Neural cell (in vitro differentiated cells): Measurements from ENCODE around the gene NKPD1.

Experiments
- CTCF ChIP-seq: fragments of 450-650 bp; IDR thresholded peaks from 2 replicates; pipeline ENCODE4 v1.5.1; 2014; ENCODE audit warnings: antibody characterized with exemption, mild to moderate bottlenecking, moderate library complexity; ENCODE audit not compliant: poor library complexity, severe bottlenecking
- EP300 ChIP-seq: fragments of 450-650 bp; conservative IDR thresholded peaks from 2 replicates; pipeline ENCODE4 v1.6.1; 2014; ENCODE audit warnings: antibody characterized with exemption, mild to moderate bottlenecking, moderate library complexity; ENCODE audit not compliant: poor library complexity, severe bottlenecking
- EZH2 ChIP-seq: fragments of 200-600, 300-800 bp; shearing (Covaris generic), sonication (generic); IDR thresholded peaks from 2 replicates; pipeline ENCODE4 v1.6.1; 2014; ENCODE audit warnings: antibody characterized with exemption, low read length, borderline replicate concordance, mild to moderate bottlenecking; ENCODE audit not compliant: insufficient read depth, poor library complexity, severe bottlenecking
- MXI1 ChIP-seq: fragments of 450-650 bp; conservative IDR thresholded peaks from 2 replicates; pipeline ENCODE4 v1.6.1; 2014; ENCODE audit warnings: antibody characterized with exemption, mild to moderate bottlenecking; ENCODE audit not compliant: poor library complexity, severe bottlenecking
- POLR2AphosphoS5 ChIP-seq: IDR thresholded peaks from 2 replicates; pipeline ENCODE4 v1.6.1; 2012
- RAD21 ChIP-seq: fragments of 450-650 bp; conservative IDR thresholded peaks from 2 replicates; pipeline ENCODE4 v1.6.1; 2014; ENCODE audit warnings: antibody characterized with exemption, mild to moderate bottlenecking, moderate library complexity
- REST ChIP-seq: IDR thresholded peaks from 2 replicates; pipeline ENCODE4 v1.6.1; 2012; ENCODE audit warnings: borderline replicate concordance
- SMC3 ChIP-seq: fragments of 450-650 bp; conservative IDR thresholded peaks from 2 replicates; pipeline ENCODE4 v1.6.1; 2014; ENCODE audit warnings: antibody characterized with exemption, mild to moderate bottlenecking, moderate library complexity; ENCODE audit not compliant: poor library complexity
- TAF1 ChIP-seq: IDR thresholded peaks from 2 replicates; pipeline ENCODE4 v1.6.1; 2012; ENCODE audit warnings: low read depth

- TF ChIP-seq SMC3, result no peak
- no peak for TF ChIP-seq CTCF
- no peak for TF ChIP-seq MXI1
- TF ChIP-seq REST, result no peak
- TF ChIP-seq RAD21, result no peak
- no peak for TF ChIP-seq POLR2AphosphoS5
- TF ChIP-seq TAF1, result no peak
- TF ChIP-seq EP300, result no peak
- TF ChIP-seq EZH2, result no peak
Measured at GRCh38 chr19:45186509-45187334, 25.9 kb upstream of the NKPD1 start.
